ENCODE data around the gene CLDN9.
A peak's percentile ranks its signal among the peaks of the same experiment; 100 is the strongest.

The CLDN9 gene

GRCh38 chr16:3019594-3020246 is 7.0 kb downstream of the CLDN9 start:
- no peak for DNase-seq (ENCODE audit: low spot score)

GRCh38 chr16:3020247-3020603 is 7.5 kb downstream of the CLDN9 start, which contains the start of gene TNFRSF12A:
Gene TNFRSF12A (plus strand): TSS chr16:3020368. CDS start chr16:3020398, 30 bp downstream.
- DNase-seq (ENCODE audit: low spot score): peak; percentile 83

- peak; percentile 49 for DNase-seq (ENCODE audit: low spot score)
Measured at GRCh38 chr16:3020604-3021448, 8.1 kb downstream of the CLDN9 start.

GRCh38 chr16:3021449-3022207 is 8.9 kb downstream of the CLDN9 start:
- peak; percentile 72 for DNase-seq (ENCODE audit: low spot score)

- peak; percentile 84 for DNase-seq (ENCODE audit: low spot score)
Measured at GRCh38 chr16:3022208-3022683, 9.5 kb downstream of the CLDN9 start.

GRCh38 chr16:3022684-3023414 is 10.1 kb downstream of the CLDN9 start:
- no peak for DNase-seq (ENCODE audit: low spot score)

- DNase-seq (ENCODE audit: low spot score): peak; percentile 34
Measured at GRCh38 chr16:3023415-3023668, 10.6 kb downstream of the CLDN9 start.

- peak; percentile 98 for DNase-seq (ENCODE audit: low spot score)
Measured at GRCh38 chr16:3023669-3024478, 11.2 kb downstream of the CLDN9 start, which contains the start of the genes HCFC1R1 and THOC6. Gene HCFC1R1 (minus strand): TSS chr16:3023942. CDS start chr16:3023941, 1 bp downstream. Gene THOC6 (plus strand): TSS chr16:3024035. CDS start chr16:3024327, 292 bp downstream.

GRCh38 chr16:3025032-3026002 is 12.6 kb downstream of the CLDN9 start:
- no peak for DNase-seq (ENCODE audit: low spot score)

GRCh38 chr16:3026003-3026378 is 13.3 kb downstream of the CLDN9 start:
- DNase-seq (ENCODE audit: low spot score): no peak

- no peak for DNase-seq (ENCODE audit: low spot score)
Measured at GRCh38 chr16:3026609-3027488, 14.1 kb downstream of the CLDN9 start.

- DNase-seq (ENCODE audit: low spot score): no peak
Measured at GRCh38 chr16:3027489-3027795, 14.7 kb downstream of the CLDN9 start.

- DNase-seq (ENCODE audit: low spot score): peak; percentile 89
Measured at GRCh38 chr16:3027983-3028715, 15.4 kb downstream of the CLDN9 start.

- DNase-seq (ENCODE audit: low spot score): no peak
Measured at GRCh38 chr16:3028716-3029319, 16.1 kb downstream of the CLDN9 start.

- DNase-seq (ENCODE audit: low spot score): no peak
Measured at GRCh38 chr16:3029491-3030221, 16.9 kb downstream of the CLDN9 start.

GRCh38 chr16:3030222-3031212 is 17.8 kb downstream of the CLDN9 start:
- DNase-seq (ENCODE audit: low spot score): no peak

Measured in hematopoietic multipotent progenitor cell treated with erythropoietin and hydrocortisone succinate and interleukin-3 and kit ligand, for 15 days (in vitro differentiated cells).